Hematopoietic multipotent progenitor cell treated with erythropoietin and hydrocortisone succinate and interleukin-3 and kit ligand, for 15 days (in vitro differentiated cells): ENCODE data around the gene HSF2BP.
"Not testable (repeated sequence)": the region's sequence is repeated elsewhere in the genome, so short reads cannot be mapped to it uniquely, and the experiment has no call there.

Experiments used
- DNase-seq: peaks from one replicate; pipeline ENCODE4 v3.0.0-alpha.2; 2015; ENCODE audit warnings: low spot score

Gene HSF2BP

DNA sequence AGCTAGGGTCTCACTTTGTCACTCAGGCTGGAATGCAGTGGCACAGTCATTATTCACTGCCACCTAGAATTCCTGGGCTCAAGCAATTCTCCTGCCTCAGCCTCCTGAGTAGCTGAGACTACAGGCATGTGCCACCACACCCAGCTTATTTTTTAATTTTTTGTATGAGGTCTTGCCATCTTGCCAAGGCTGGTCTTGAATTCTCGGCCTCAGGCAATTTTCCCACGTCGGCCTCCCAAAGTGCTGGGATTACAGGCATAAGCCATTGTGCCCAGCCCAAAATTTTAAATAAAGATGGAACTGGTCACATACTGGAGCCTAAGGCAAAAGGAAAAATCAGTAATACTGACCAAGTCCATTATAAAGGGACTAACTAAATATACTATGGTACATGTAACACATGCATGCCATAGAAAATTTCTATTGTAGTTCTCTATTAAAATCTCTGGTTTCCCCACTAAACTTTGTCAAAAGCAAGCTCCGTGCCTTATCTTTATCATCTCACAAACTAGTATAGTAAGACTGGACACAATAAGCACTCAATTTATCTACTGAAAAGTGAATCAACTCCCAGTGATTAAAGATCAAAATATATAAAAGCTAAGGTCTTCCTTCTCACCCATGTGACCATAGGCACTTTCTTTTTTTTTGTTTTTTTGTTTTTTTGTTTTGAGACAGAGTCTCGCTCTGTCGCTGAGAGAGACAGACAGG, 61.6 kb downstream of the HSF2BP start:
- DNase-seq, result no peak

DNA sequence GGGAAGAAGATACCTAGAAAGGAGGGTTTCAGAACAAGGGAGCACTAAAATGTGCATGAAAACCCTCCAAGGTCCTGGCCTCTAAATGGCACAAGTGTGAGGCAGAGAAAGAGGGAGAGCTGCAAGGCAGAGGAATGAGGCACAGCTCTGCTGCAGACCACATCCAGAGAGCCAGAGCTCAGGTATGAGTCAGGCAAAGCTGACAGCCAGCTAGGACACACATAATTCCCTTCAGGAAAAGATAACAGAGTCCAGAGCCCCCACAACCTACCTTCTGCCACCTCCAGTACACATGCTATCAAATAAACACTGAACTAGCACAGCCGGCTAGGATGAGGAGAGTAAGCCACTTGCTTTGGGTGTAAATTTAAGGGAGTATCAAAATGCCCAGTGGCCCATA, 62.2 kb downstream of the HSF2BP start:
- DNase-seq, result no peak

DNA sequence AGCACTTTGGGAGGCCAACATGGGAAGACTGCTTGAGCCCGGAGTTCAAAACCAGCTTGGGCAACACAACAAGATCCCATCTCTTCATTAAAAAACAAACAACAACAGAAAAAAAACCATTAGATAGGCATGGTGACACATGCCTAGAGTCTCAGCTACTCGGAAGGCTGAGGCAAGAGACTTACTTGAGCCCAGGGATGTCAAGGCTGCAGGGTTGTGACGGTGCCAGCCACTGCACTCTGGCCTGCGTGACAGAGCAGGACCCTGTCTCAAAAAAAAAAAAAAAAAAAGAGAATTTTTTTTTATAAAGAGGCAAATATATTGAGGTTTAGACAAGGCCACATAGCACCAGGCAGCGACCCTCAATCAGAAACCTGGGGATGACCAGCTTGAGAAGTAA, 62.7 kb downstream of the HSF2BP start:
- DNase-seq, result no peak

GRCh38 chr21:43595769-43596168, 63.5 kb downstream of the HSF2BP start:
- DNase-seq, result not testable (repeated sequence)

- DNase-seq, result no peak
Measured at GRCh38 chr21:43593078-43593477, 66.2 kb downstream of the HSF2BP start.

DNA sequence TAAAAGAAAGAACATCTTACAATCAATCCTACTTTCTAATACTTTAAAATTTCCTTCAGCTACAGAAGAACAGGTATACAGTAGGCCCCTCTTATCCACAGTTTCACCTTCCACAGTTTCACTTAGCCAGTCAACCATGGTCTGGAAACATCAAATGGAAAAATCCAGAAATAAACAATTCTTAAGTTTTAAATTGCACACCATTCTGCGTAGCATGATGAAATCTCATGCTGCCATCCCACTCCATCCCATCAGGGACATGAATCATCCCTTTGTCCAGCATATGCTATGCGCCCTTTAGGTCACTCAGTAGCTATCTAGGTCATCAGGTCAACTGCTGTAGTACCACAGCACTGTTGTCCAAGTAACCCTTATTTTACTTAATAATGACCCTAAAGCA, 67.7 kb downstream of the HSF2BP start:
- DNase-seq, result no peak

- DNase-seq, result no peak
Measured at GRCh38 chr21:43590194-43590593, 69.1 kb downstream of the HSF2BP start.

GRCh38 chr21:43588957-43589356, 70.3 kb downstream of the HSF2BP start:
- no peak for DNase-seq

- DNase-seq, result no peak
Measured at GRCh38 chr21:43585924-43586413, 73.3 kb downstream of the HSF2BP start.

DNA sequence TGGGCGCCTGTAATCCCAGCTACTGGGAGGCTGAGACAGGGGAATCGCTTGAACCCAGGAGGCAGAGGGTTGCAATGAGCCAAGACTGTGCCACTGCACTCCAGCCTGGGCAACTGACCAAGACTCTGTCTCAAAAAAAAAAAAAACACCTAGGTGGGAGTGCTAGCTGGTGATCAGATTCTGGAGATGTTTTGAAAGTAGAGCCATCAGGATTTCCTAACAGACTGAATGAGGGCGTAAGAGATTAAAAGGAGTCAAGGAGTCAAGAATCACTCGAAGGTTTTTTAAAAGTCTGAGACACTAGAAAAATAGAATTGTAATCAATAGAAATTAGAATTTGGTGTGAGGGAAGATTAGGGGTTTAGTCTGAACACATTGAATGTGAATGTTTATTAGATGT, 73.8 kb downstream of the HSF2BP start:
- no peak for DNase-seq

- DNase-seq, result no peak
Measured at GRCh38 chr21:43581453-43581852, 77.8 kb downstream of the HSF2BP start.

DNA sequence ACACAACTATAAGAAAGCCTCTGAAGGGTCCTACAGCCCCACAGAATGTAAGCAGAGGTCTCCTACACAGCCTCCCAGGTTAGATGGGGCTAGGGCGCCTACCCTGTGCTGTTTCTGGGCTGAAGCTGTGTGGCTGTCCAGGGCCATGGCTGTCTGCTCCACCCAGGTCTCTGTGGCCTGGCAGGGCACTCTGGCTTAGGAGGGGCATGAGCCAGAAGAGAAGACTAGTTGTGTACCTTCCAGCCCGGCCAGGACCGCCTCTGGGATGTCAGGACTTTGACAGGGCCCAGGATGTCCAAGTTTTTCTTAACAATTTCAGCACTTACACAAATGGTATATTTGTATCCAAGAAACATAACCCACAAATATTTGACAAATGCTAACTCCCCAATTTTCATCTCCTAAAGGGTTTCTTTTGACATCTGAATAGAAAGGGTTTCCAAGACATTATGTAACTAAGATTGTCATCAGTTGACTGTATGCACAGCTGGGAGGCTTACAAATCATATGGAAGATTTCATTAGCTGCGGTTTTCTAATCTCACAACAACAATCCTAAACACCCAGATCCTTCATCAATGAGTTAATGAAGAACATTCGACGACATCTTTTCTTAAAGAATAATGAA, 80.5 kb downstream of the HSF2BP start:
- no peak for DNase-seq

DNA sequence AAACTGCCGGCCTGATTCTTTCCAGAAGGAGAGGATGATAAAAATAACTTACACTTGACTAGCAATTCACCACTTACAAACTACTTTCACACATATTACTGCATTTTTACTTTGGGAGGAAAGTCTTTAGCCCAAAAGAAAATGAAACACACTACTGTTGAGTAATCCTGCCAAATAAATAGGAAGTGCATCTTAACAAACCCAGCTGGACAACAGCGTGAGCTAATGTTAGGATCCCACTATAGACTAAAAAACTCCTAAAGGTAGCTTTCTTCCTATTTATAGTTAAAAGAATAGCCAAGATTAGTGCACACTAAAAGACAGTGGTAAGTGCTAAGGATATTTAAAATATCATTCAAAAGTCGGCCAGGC, 83.8 kb downstream of the HSF2BP start:
- no peak for DNase-seq

- DNase-seq, result no peak
Measured at GRCh38 chr21:43574741-43575472, 84.4 kb downstream of the HSF2BP start.

DNA sequence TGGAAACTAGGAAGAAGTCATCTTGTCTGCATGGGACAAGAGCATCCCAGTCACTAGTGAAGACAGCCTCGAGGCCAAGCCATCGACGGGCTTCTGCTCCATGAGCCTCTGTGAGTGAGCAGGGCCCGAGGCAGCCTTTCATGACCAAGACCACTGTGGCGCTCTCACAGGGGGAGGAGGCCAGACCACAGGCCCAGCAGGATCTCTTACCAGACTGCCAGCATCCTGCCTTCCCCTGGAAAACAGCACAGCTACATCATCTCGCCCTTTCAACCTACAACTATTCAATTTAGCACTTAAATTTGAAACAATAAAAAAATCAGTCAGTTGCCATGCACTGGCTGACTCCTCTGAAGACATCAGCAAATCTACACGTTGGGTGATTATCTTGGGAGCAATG, 85.4 kb downstream of the HSF2BP start:
- no peak for DNase-seq

DNA sequence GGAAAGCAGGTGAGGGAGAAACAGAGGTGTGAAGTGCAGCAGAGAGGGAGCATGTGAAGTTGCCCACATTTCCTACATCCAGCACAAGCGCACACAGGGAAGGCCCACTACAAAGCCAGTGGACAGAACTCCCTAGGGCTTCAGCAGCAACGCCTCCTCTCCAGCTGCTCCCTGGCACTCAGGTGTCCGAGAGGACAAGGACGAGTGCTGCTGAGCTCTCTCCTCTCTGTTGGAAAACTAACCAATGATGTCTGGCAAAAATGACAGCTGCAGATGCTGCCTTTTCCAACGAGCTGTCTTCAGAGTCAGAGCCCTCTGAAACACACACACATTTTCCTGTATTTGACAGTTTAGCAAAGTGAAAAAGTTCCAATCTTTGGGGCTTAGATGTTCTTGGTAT, 86.8 kb downstream of the HSF2BP start:
- DNase-seq, result no peak

DNA sequence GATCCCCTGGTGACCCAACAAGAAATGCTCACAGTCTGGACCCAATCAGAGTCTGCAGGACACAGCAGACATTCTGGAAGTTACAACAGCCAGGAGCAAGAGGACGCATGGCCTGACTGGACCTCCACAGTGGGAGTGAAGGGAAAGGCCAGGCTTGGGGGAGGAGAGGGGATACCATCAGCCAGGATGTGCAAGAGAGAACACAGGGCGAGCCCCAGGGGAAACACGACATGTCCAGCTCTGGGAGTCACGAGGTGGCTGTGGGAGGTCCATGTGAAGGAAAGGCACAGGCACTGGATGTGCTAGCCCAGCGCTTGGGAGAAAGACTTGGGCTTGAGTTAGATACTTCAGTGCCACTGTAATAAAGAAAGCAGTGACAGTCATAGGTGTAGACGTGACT, 87.3 kb downstream of the HSF2BP start:
- no peak for DNase-seq

DNA sequence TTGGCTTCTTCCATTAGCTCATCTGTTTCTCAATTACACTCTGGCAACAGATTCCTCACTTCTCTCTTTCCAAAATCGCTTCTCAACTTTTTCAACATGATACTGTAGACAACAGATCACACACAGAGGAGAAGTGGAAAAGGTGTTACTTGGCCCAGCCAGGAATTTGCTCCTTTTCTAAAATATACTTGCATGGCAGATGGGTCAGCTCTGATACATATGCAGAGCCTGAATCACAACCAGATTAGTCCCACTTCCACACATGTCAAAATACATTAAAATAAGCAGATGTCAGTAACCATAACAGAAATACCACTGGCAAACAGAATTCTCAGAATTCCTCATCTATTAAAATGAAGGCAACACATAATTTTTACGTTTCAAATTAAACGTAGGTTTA, 89.1 kb downstream of the HSF2BP start:
- DNase-seq, result not testable (repeated sequence)

DNA sequence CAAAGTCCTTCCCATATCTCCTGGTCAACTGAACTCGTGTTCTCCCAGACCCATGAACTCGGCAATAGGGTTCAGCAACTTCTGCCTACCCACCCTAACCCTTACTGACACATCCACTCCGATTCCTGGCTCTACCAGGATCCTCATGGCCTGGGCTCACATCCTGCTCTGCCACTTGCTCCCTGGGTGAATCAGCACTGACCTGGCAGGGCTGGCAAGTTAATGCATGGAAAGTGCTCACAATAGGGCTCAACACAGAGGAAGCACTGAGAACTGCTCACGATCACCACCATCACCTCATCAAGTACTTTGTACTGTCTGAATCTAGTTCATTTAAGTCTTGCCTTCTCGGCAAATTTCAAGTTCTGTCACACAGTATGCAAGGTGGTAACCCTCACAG, 96.8 kb downstream of the HSF2BP start:
- not testable (repeated sequence) for DNase-seq

- not testable (repeated sequence) for DNase-seq
Measured at GRCh38 chr21:43540561-43540960, 118.7 kb downstream of the HSF2BP start.

GRCh38 chr21:43522495-43523131, 136.7 kb downstream of the HSF2BP start:
- DNase-seq, result not testable (repeated sequence)

- not testable (repeated sequence) for DNase-seq
Measured at GRCh38 chr21:43517701-43518100, 141.6 kb downstream of the HSF2BP start.
